HEK293 (cell line): ENCODE data around the gene C1orf146.

Source experiments
- HOXC10 ChIP-seq: sonication (generic); formaldehyde crosslinking; IDR thresholded peaks from 2 replicates; pipeline ENCODE4 v1.8.1; 2023; ENCODE audit warnings: mild to moderate bottlenecking, missing genetic modification reagents
- MYNN ChIP-seq: fragments of 450-650 bp; formaldehyde crosslinking; IDR thresholded peaks from 2 replicates; pipeline ENCODE4 v1.5.1; 2016; ENCODE audit warnings: missing biosample characterization, missing genetic modification characterization, borderline replicate concordance
- REPIN1 ChIP-seq: fragments of 450-650 bp; formaldehyde crosslinking; IDR thresholded peaks from 2 replicates; pipeline ENCODE4 v1.5.1; 2017; ENCODE audit warnings: missing biosample characterization, missing genetic modification characterization, low read depth
- ZNF10 ChIP-seq: fragments of 450-650 bp; formaldehyde crosslinking; IDR thresholded peaks from 2 replicates; pipeline ENCODE4 v1.5.1; 2017; ENCODE audit warnings: missing biosample characterization, missing genetic modification characterization
- ZNF138 ChIP-seq: fragments of 450-650 bp; formaldehyde crosslinking; IDR thresholded peaks from 2 replicates; pipeline ENCODE4 v1.5.1; 2016; ENCODE audit warnings: missing biosample characterization, missing genetic modification characterization, borderline replicate concordance
- ZNF24 ChIP-seq: fragments of 450-650 bp; formaldehyde crosslinking; IDR thresholded peaks from 2 replicates; pipeline ENCODE4 v1.5.1; 2016; ENCODE audit warnings: missing biosample characterization, missing genetic modification characterization
- ZNF335 ChIP-seq: fragments of 450-650 bp; formaldehyde crosslinking; conservative IDR thresholded peaks from 2 replicates; pipeline ENCODE4 v1.5.1; 2016; ENCODE audit warnings: missing biosample characterization, missing genetic modification characterization
- TF ChIP-seq, protein P1 (sequence below): fragments of 450-650 bp; formaldehyde crosslinking; IDR thresholded peaks from 2 replicates; pipeline ENCODE4 v1.5.1; 2016; ENCODE audit warnings: missing biosample characterization, missing genetic modification characterization
- TF ChIP-seq, protein P2 (sequence below): fragments of 450-650 bp; formaldehyde crosslinking; IDR thresholded peaks from 2 replicates; pipeline ENCODE4 v1.5.1; 2016; ENCODE audit warnings: missing biosample characterization, missing genetic modification characterization
- TF ChIP-seq, protein P3 (sequence below): fragments of 450-650 bp; formaldehyde crosslinking; IDR thresholded peaks from 2 replicates; pipeline ENCODE4 v1.5.1; 2017; ENCODE audit warnings: missing biosample characterization, missing genetic modification characterization

DNA sequence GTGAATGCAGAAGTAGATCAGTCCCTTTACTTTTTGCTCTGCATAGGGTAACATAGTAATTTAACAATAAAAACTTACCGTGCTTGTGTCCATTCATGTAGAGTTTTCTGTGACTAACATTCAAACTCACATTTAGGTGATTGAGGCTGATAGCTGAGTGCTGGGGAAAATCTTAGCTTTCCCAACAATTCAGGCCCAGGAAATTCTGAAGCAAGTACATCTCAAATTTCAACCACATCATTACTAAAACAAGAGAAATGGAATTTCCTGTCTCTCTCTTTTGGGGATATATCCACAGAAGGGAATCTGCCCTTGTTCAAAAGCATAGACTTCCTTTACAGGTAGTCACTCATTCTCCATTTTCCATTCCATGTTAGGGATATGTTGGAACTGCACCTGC is 33.1 kb upstream of the C1orf146 start:
- TF ChIP-seq, protein P1, sequence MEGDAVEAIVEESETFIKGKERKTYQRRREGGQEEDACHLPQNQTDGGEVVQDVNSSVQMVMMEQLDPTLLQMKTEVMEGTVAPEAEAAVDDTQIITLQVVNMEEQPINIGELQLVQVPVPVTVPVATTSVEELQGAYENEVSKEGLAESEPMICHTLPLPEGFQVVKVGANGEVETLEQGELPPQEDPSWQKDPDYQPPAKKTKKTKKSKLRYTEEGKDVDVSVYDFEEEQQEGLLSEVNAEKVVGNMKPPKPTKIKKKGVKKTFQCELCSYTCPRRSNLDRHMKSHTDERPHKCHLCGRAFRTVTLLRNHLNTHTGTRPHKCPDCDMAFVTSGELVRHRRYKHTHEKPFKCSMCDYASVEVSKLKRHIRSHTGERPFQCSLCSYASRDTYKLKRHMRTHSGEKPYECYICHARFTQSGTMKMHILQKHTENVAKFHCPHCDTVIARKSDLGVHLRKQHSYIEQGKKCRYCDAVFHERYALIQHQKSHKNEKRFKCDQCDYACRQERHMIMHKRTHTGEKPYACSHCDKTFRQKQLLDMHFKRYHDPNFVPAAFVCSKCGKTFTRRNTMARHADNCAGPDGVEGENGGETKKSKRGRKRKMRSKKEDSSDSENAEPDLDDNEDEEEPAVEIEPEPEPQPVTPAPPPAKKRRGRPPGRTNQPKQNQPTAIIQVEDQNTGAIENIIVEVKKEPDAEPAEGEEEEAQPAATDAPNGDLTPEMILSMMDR (tag by site-specific recombination), result no peak
- TF ChIP-seq, protein P2, sequence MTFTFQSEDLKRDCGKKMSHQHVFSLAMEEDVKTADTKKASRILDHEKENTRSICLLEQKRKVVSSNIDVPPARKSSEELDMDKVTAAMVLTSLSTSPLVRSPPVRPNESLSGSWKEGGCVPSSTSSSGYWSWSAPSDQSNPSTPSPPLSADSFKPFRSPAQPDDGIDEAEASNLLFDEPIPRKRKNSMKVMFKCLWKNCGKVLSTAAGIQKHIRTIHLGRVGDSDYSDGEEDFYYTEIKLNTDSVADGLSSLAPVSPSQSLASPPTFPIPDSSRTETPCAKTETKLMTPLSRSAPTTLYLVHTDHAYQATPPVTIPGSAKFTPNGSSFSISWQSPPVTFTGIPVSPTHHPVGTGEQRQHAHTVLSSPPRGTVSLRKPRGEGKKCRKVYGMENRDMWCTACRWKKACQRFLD (tag by site-specific recombination), result no peak
- TF ChIP-seq, protein P3, sequence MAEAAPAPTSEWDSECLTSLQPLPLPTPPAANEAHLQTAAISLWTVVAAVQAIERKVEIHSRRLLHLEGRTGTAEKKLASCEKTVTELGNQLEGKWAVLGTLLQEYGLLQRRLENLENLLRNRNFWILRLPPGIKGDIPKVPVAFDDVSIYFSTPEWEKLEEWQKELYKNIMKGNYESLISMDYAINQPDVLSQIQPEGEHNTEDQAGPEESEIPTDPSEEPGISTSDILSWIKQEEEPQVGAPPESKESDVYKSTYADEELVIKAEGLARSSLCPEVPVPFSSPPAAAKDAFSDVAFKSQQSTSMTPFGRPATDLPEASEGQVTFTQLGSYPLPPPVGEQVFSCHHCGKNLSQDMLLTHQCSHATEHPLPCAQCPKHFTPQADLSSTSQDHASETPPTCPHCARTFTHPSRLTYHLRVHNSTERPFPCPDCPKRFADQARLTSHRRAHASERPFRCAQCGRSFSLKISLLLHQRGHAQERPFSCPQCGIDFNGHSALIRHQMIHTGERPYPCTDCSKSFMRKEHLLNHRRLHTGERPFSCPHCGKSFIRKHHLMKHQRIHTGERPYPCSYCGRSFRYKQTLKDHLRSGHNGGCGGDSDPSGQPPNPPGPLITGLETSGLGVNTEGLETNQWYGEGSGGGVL (tag by site-specific recombination), result no peak
- no peak for TF ChIP-seq MYNN
- no peak for TF ChIP-seq HOXC10
- no peak for TF ChIP-seq ZNF335 (tag by site-specific recombination)
- TF ChIP-seq ZNF24 (tag by site-specific recombination), result no peak
- TF ChIP-seq ZNF10, result no peak
- no peak for TF ChIP-seq ZNF138 (tag by site-specific recombination)
- TF ChIP-seq REPIN1 (tag by site-specific recombination), result no peak
